ENCODE data around the gene MBD3L2B. TPM values are rescaled to one million over a fixed set of nuclear protein-coding genes. Genes with fewer than 3 reads are reported as not detected.
"Not testable (repeated sequence)": the region's sequence is repeated elsewhere in the genome, so short reads cannot be mapped to it uniquely, and the experiment has no call there.

Gene MBD3L2B
- total RNA-seq: not detected
- polyA plus RNA-seq: not detected

DNA sequence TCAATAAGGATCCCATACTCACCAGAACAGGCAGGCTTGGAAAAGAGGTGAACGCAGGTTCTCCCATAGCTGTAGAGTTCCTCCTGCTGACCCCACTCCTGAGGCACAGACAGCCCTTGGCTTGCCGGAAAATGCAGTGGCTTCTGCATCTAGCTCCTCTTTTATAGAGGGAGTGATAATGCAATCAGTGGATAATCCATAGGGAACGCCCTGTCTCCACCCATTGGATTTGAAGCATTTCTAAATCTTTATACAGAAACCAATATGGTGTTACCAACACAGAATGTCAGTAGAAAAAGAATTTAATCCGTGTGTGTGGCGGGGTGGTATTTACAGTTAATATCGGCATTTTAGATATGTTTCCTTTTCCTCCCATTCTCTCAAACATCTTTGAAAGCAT lies at the start of gene MBD3L2B:
MBD3L2B (minus strand) TSS at position 101 of the 400 bp plus-strand sequence; CDS start at position 67, 34 bp downstream.
- H3K4me3 Mint-ChIP-seq; DNase-seq; intact Hi-C loops (cut with micrococcal nuclease); POLR2A ChIA-PET (ENCODE audit: partially characterized antibody); H3K9me3 Mint-ChIP-seq; H3K4me3 ChIP-seq (ENCODE audit: low read length in 2 of 2); H3K4me1 ChIP-seq (ENCODE audit: insufficient read depth, low read length); H3K4me1 Mint-ChIP-seq; H3K27me3 ChIP-seq (ENCODE audit: insufficient read depth, low read length); H3K27ac ChIP-seq (ENCODE audit: low read depth, low read length); H3K36me3 ChIP-seq (ENCODE audit: insufficient read depth, low read length); CTCF ChIA-PET (ENCODE audit: partially characterized antibody); H3K27me3 Mint-ChIP-seq; H3K27ac Mint-ChIP-seq; H3K36me3 Mint-ChIP-seq; H3K9me3 ChIP-seq (ENCODE audit: control insufficient read depth in 1 of 2, low read length in 2 of 2): not testable (repeated sequence)

DNA sequence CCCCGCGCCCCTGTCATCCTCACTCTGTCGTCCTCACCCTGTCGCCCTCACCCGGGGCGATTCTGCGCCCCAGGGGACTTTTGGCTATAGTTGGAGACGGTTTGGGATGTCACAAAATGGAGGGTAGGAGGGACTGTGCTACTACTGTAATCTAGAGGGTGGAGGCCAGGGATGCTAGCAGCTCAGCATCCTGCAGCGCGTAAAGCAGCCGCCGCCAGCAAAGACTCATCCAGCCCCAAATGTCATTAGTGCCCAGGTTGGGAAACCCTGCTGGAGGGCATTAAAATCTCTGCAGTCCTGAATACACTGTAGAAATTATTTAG lies 48.6 kb upstream of the MBD3L2B start:
- CTCF ChIA-PET (ENCODE audit: partially characterized antibody): interaction anchor here (1.1 to 3.3 kb wide), 4 partner anchors 29 to 207 kb away, joined by 3 to 12 read pairs (median 5); no protein-coding TSS in a partner anchor
- peak overlapping the region; percentile 92 to 96 for H3K4me3 ChIP-seq (ENCODE audit: low read length in 2 of 2)
- peaks cover 21% of the 10 kb centered on the region for H3K4me1 ChIP-seq (ENCODE audit: insufficient read depth, low read length)
- peak overlapping the region; percentile 74 for H3K27ac ChIP-seq (ENCODE audit: low read depth, low read length)
- peaks cover 27% of the 10 kb centered on the region for H3K36me3 ChIP-seq (ENCODE audit: insufficient read depth, low read length)
- no peak for DNase-seq
- Mint-ChIP-seq H3K4me3 (peak overlapping the region; percentile 92 to 99 (median 96)), H3K36me3 (peaks cover 30% of the 10 kb centered on the region in 2 donors), H3K27me3 (no peaks in the 10 kb centered on the region), H3K27ac (peak overlapping the region; percentile 89 to 98 (median 95)), H3K9me3 (peaks cover 0 to 6% (median under 1%) of the 10 kb centered on the region in 8 donors), H3K4me1 (peaks cover 13 to 36% (median 19%) of the 10 kb centered on the region in 4 donors)
- intact Hi-C loops (cut with micrococcal nuclease): loop anchor here (1.0 kb wide), 1 partner anchor 29 kb away; no protein-coding TSS in a partner anchor
- H3K27me3 ChIP-seq (ENCODE audit: insufficient read depth, low read length): no peaks in the 10 kb centered on the region
- H3K9me3 ChIP-seq (ENCODE audit: control insufficient read depth in 1 of 2, low read length in 2 of 2): no peaks in the 10 kb centered on the region
- POLR2A ChIA-PET (ENCODE audit: partially characterized antibody): interaction anchor here (0.5 to 4.7 kb wide), 21 partner anchors 8 to 851 kb away, joined by 3 to 33 read pairs (median 5); partner anchors contain the start of genes ARHGEF18, KHSRP, PCP2 and PET100

DNA sequence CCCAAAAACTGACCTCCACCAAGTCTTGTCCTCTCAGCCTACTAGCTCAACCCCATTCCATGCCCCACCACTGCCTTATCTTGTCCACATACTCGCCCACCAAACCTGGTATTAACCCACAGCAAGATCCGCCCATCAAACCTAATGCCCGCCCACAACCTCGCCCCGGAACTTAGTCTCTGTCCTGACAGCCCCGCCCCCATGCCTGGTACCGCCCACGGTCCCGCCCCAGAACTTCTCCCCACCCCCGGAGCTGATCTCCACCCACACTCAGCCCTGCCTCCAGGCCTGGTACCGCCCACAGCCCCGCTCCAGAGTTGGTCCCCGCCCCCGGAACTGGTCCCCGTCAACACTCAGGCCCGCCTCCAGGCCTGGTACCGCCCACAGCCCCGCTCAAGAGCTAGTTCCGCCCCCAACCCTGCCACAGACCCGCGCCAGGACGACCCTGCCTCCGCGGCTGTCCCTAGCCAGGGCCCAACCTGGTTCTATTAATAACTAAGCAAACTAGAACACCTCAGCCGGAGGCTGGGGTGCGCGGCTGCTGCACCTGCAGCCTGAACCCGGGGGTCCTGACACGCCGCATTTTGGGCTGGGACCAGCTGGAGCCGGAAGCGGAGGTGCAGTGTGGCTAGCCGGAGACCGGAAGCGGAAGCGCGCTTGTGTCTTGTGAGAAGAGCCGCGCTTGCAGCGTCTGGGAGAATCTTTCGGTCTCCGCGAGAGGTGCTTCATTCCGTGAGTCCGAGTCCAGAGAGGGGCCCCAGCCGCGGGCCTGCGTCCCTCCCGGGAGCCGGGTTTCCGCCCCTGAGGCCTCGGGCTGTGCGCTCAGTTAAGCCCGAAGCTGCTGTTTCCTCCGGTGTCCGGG lies 48.0 kb upstream of the MBD3L2B start, which contains the start of gene ZNF557:
ZNF557 (plus strand) TSS at position 662 of the 862 bp plus-strand sequence. CDS start 5,372 bp downstream, outside the sequence.
- Histone ChIP-seq H3K27ac (ENCODE audit: low read depth, low read length) (peak within 1 kb of the TSS; percentile 74), H3K4me1 (ENCODE audit: insufficient read depth, low read length) (peaks cover 21% of the 10 kb centered on the region), H3K27me3 (ENCODE audit: insufficient read depth, low read length) (no peaks in the 10 kb centered on the region), H3K36me3 (ENCODE audit: insufficient read depth, low read length) (peaks cover 21% of the 10 kb centered on the region), H3K4me3 (ENCODE audit: low read length in 2 of 2) (peak within 1 kb of the TSS; percentile 92 to 96), H3K9me3 (ENCODE audit: control insufficient read depth in 1 of 2, low read length in 2 of 2) (no peaks in the 10 kb centered on the region)
- POLR2A ChIA-PET (ENCODE audit: partially characterized antibody): interaction anchor here (0.5 to 4.7 kb wide), 28 partner anchors 9 to 851 kb away, joined by 3 to 33 read pairs (median 4); partner anchors contain the start of genes ALKBH7, ARHGEF18, KHSRP and MAP2K7
- Mint-ChIP-seq H3K4me1 (peaks cover 11 to 36% (median 18%) of the 10 kb centered on the region in 4 donors), H3K4me3 (peak within 1 kb of the TSS; percentile 92 to 99 (median 96)), H3K27ac (peak within 1 kb of the TSS; percentile 89 to 98 (median 95)), H3K9me3 (peaks cover 0 to 3% (median under 1%) of the 10 kb centered on the region in 8 donors), H3K36me3 (peaks cover 26 to 27% of the 10 kb centered on the region in 2 donors), H3K27me3 (no peaks in the 10 kb centered on the region)
- CTCF ChIA-PET (ENCODE audit: partially characterized antibody): interaction anchor here (0.5 to 3.3 kb wide), 7 partner anchors 30 to 499 kb away, joined by 3 to 12 read pairs (median 4); no protein-coding TSS in a partner anchor
- peak; percentile 99 to 100 (median 99) for DNase-seq
- intact Hi-C loops (cut with micrococcal nuclease): loop anchor here (1.0 kb wide), 1 partner anchor 30 kb away; no protein-coding TSS in a partner anchor

DNA sequence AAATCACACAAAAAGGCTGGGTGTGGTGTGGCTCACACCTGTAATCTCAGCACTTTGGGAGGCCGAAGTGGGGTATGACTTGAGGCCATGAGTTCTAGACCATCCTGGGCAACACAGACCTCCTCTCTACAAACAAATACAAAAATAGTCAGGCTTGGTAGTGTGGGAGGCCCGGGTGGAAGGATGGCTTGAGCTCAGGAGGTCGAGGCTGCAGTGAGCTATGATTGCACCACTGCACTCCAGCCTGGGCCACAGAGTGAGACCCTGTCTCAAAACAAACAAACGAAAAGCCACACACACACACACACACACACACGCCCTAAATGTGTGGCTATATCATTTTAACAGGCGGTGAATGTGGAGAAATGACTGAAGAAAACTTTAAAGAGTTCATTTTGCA lies 47.4 kb upstream of the MBD3L2B start:
- no peak for DNase-seq
- peaks cover 19 to 23% of the 10 kb centered on the region in 2 donors for H3K36me3 Mint-ChIP-seq
- Histone ChIP-seq H3K36me3 (ENCODE audit: insufficient read depth, low read length) (peaks cover 18% of the 10 kb centered on the region), H3K4me3 (ENCODE audit: low read length in 2 of 2) (no peak overlapping the region), H3K27ac (ENCODE audit: low read depth, low read length) (peak overlapping the region; percentile 74), H3K27me3 (ENCODE audit: insufficient read depth, low read length) (no peaks in the 10 kb centered on the region), H3K4me1 (ENCODE audit: insufficient read depth, low read length) (peaks cover 21% of the 10 kb centered on the region), H3K9me3 (ENCODE audit: control insufficient read depth in 1 of 2, low read length in 2 of 2) (no peaks in the 10 kb centered on the region)
- POLR2A ChIA-PET (ENCODE audit: partially characterized antibody): interaction anchor here (0.9 to 4.7 kb wide), 22 partner anchors 9 to 852 kb away, joined by 3 to 33 read pairs (median 6); partner anchors contain the start of genes ALKBH7, ARHGEF18, KHSRP and MAP2K7
- CTCF ChIA-PET (ENCODE audit: partially characterized antibody): interaction anchor here (0.5 to 3.3 kb wide), 6 partner anchors 33 to 500 kb away, joined by 3 to 12 read pairs (median 4); no protein-coding TSS in a partner anchor
- peaks cover 0 to 2% (median 0%) of the 10 kb centered on the region in 8 donors for H3K9me3 Mint-ChIP-seq
- peak overlapping the region; percentile 89 to 98 (median 95) for H3K27ac Mint-ChIP-seq
- H3K4me3 Mint-ChIP-seq: peak overlapping the region; percentile 92 to 99 (median 96)
- intact Hi-C loops (cut with micrococcal nuclease): no loop called here
- H3K27me3 Mint-ChIP-seq: no peaks in the 10 kb centered on the region
- peaks cover 10 to 36% (median 18%) of the 10 kb centered on the region in 4 donors for H3K4me1 Mint-ChIP-seq

DNA sequence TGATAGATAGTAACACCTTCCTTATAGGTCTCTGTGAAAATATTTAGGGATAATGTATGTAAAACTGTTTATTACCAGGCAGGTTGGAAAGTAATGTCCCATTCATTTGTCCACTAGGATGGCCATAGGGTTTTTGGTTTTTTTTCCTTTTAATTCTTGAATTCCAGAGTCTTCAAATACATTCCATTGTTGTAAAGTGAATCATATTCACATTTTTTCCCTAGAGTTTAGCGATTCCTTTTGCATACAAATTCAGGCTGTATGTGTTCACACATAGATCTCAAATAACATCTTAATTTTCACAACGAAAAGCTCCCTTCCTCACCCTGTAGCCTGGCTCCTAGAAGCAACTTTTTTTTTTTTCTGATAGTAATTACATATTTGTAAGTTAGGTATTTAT lies 46.5 kb upstream of the MBD3L2B start:
- no peak for DNase-seq
- Mint-ChIP-seq H3K4me3 (no peak overlapping the region), H3K27me3 (no peaks in the 10 kb centered on the region), H3K4me1 (peaks cover 10 to 35% (median 17%) of the 10 kb centered on the region in 4 donors), H3K27ac (no peak overlapping the region), H3K9me3 (peaks cover 0 to 2% (median 0%) of the 10 kb centered on the region in 8 donors), H3K36me3 (peaks cover 14 to 18% of the 10 kb centered on the region in 2 donors)
- CTCF ChIA-PET (ENCODE audit: partially characterized antibody): interaction anchor here (1.3 kb wide), 1 partner anchor 501 kb away, joined by 4 read pairs; no protein-coding TSS in a partner anchor
- no peaks in the 10 kb centered on the region for H3K27me3 ChIP-seq (ENCODE audit: insufficient read depth, low read length)
- POLR2A ChIA-PET (ENCODE audit: partially characterized antibody): interaction anchor here (4.7 kb wide), 1 partner anchor 32 kb away, joined by 31 read pairs; no protein-coding TSS in a partner anchor
- H3K36me3 ChIP-seq (ENCODE audit: insufficient read depth, low read length): peaks cover 11% of the 10 kb centered on the region
- H3K4me1 ChIP-seq (ENCODE audit: insufficient read depth, low read length): peaks cover 21% of the 10 kb centered on the region
- no peak overlapping the region for H3K4me3 ChIP-seq (ENCODE audit: low read length in 2 of 2)
- H3K9me3 ChIP-seq (ENCODE audit: control insufficient read depth in 1 of 2, low read length in 2 of 2): no peaks in the 10 kb centered on the region
- intact Hi-C loops (cut with micrococcal nuclease): no loop called here
- no peak overlapping the region for H3K27ac ChIP-seq (ENCODE audit: low read depth, low read length)

DNA sequence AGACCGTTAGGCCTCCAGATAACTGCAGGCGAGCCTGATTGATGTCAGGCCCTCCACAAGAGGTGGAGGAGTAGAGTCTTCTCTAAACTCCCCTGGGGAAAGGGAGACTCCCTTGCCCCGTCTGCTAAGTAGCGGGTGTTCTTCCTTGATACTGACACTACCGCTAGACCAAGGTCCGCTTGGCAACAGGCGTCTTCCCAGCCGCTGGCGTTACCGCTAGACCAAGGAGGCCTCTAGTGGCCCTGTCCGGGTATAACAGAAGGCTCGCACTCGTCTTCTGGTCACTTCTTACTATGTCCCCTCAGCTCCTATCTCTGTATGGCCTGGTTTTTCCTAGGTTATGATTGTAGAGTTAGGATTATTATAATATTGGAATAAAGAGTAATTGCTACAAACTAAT lies 45.9 kb upstream of the MBD3L2B start:
- H3K4me3 Mint-ChIP-seq; H3K27ac ChIP-seq (ENCODE audit: low read depth, low read length); CTCF ChIA-PET (ENCODE audit: partially characterized antibody); H3K27me3 Mint-ChIP-seq; POLR2A ChIA-PET (ENCODE audit: partially characterized antibody); H3K9me3 ChIP-seq (ENCODE audit: control insufficient read depth in 1 of 2, low read length in 2 of 2); H3K36me3 ChIP-seq (ENCODE audit: insufficient read depth, low read length); H3K27me3 ChIP-seq (ENCODE audit: insufficient read depth, low read length); H3K9me3 Mint-ChIP-seq; DNase-seq; intact Hi-C loops (cut with micrococcal nuclease); H3K4me3 ChIP-seq (ENCODE audit: low read length in 2 of 2): not testable (repeated sequence)
- Mint-ChIP-seq H3K27ac (peak overlapping the region in 1 of 7 donors; percentile 60), H3K4me1 (peaks cover 5 to 29% (median 11%) of the 10 kb centered on the region in 4 donors), H3K36me3 (peaks cover 8 to 12% of the 10 kb centered on the region in 2 donors)
- peaks cover 21% of the 10 kb centered on the region for H3K4me1 ChIP-seq (ENCODE audit: insufficient read depth, low read length)

Measured in CD4-positive, alpha-beta memory T cell (primary cell).